ENCODE measurements around the gene TPRN. TPM values are rescaled to one million over a fixed set of nuclear protein-coding genes. Genes with fewer than 3 reads are reported as not detected.

Gene TPRN
- total RNA-seq, 2 experiments from 2014 or later: 5.7 to 6.6 TPM

DNA sequence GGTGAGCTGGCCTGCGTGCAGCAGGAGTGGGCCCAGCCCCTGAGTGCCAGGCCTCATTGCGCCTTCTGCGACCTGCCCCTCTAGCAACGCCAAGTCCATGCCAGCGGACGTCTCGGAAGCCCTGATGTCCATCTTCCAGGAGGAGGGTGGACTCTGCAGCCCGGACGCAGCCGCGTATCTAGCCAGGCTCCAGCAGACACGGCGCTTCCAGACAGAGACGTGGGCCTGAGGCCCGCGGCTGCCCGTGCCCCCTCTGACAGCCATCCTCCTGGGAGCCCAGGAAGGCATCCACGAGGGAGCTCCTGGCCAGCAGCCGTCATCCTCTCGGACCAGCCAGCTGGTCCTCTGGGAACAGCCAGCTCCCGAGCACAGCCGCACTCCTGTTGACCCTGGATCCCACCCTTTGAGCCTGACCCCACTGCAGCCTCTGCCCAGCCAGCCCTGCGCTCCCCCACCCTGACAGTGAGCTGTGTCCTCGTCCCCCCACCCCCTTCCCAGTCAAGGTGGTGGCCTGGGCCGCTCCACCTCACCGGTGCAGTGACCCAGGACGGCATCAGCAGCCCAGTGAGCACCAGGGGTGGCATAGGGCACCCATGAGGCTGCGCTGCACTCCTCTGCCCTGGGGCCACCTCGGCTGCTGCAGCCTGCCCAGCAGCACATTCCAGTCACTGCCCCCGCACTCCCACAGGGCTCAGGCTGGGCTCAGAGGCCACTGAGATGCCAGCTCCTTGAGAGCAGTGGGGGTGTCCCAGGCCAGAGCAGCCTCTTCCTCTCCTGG lies 15.8 kb upstream of the TPRN start:
- ATAC-seq: no peak
- Mint-ChIP-seq H3K27ac (no peak overlapping the region), H3K4me1 (ENCODE audit: low read depth) (peaks cover 2% of the 10 kb centered on the region), H3K4me3 (no peak overlapping the region), H3K9me3 (no peaks in the 10 kb centered on the region), H3K27me3 (no peaks in the 10 kb centered on the region), H3K36me3 (ENCODE audit: low read depth) (no peaks in the 10 kb centered on the region)
- DNase-seq: no peak
- intact Hi-C loops (cut with micrococcal nuclease): no loop called here
- TF ChIP-seq, protein P1, sequence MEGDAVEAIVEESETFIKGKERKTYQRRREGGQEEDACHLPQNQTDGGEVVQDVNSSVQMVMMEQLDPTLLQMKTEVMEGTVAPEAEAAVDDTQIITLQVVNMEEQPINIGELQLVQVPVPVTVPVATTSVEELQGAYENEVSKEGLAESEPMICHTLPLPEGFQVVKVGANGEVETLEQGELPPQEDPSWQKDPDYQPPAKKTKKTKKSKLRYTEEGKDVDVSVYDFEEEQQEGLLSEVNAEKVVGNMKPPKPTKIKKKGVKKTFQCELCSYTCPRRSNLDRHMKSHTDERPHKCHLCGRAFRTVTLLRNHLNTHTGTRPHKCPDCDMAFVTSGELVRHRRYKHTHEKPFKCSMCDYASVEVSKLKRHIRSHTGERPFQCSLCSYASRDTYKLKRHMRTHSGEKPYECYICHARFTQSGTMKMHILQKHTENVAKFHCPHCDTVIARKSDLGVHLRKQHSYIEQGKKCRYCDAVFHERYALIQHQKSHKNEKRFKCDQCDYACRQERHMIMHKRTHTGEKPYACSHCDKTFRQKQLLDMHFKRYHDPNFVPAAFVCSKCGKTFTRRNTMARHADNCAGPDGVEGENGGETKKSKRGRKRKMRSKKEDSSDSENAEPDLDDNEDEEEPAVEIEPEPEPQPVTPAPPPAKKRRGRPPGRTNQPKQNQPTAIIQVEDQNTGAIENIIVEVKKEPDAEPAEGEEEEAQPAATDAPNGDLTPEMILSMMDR (IDR thresholded peaks at IDR 0.05): no peak
- POLR2A ChIA-PET: interaction anchor here (0.7 to 7.1 kb wide), 3 partner anchors 11 to 87 kb away, joined by 3 to 44 read pairs (median 4); partner anchors contain the start of genes ANAPC2, NDOR1 and TMEM203
- CTCF ChIA-PET: interaction anchor here (0.8 to 1.3 kb wide), 2 partner anchors 8 to 20 kb away, joined by 3 read pairs; no protein-coding TSS in a partner anchor

DNA sequence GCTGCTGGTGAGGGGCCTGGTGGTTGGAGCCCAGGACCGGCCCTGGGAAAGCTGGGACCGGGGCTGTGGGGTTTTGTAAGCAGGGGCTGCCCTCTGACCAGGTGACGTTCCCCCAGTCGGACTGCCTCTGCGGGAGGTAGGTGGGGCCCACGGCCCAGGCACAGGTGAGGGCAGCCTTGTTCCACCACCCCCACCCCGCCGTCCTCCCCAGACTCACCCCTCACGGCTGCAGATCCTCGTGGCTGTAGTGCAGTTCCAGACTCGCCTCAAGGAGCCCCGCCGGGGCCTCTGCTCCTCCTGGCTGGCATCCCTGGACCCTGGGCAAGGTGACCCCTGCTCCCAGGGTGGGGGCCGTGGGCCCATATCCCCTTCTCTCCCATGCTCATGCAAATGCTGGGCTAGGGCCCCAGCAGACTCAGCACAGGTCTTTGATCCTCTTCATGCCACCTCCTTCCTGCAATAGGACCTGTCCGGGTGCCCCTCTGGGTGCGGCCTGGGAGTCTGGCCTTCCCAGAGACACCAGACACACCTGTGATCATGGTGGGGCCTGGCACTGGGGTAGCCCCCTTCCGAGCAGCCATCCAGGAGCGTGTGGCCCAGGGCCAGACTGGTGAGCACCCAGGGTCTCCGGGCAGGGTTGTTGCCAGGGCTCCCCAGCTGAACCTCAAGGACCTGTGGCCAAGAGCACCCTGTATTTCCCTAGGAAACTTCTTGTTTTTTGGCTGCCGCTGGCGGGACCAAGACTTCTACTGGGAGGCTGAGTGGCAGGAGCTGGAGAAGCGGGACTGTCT lies 14.8 kb upstream of the TPRN start:
- ChIA-PET CTCF (interaction anchor here (0.9 kb wide), 1 partner anchor 21 kb away, joined by 3 read pairs; no protein-coding TSS in a partner anchor), POLR2A (interaction anchor here (0.7 to 7.1 kb wide), 3 partner anchors 8 to 27 kb away, joined by 3 to 44 read pairs (median 6); partner anchors contain the start of genes ANAPC2, NDOR1 and TMEM203)
- no peak for DNase-seq
- no peak for ATAC-seq
- Mint-ChIP-seq H3K9me3 (no peaks in the 10 kb centered on the region), H3K27me3 (no peaks in the 10 kb centered on the region), H3K4me3 (no peak overlapping the region), H3K36me3 (ENCODE audit: low read depth) (no peaks in the 10 kb centered on the region), H3K27ac (no peak overlapping the region), H3K4me1 (ENCODE audit: low read depth) (no peaks in the 10 kb centered on the region)
- TF ChIP-seq, protein P1 (IDR thresholded peaks at IDR 0.05): no peak
- intact Hi-C loops (cut with micrococcal nuclease): no loop called here

GRCh38 chr9:137214620-137215019 lies 14.1 kb upstream of the TPRN start:
- Mint-ChIP-seq H3K9me3 (no peaks in the 10 kb centered on the region), H3K4me3 (no peak overlapping the region), H3K4me1 (ENCODE audit: low read depth) (no peaks in the 10 kb centered on the region), H3K36me3 (ENCODE audit: low read depth) (peaks cover 2% of the 10 kb centered on the region), H3K27ac (no peak overlapping the region), H3K27me3 (no peaks in the 10 kb centered on the region)
- POLR2A ChIA-PET: interaction anchor here (1.0 to 7.1 kb wide), 3 partner anchors 9 to 85 kb away, joined by 4 to 44 read pairs (median 6); partner anchors contain the start of genes NDOR1 and TMEM203
- TF ChIP-seq, protein P1 (IDR thresholded peaks at IDR 0.05): no peak
- intact Hi-C loops (cut with micrococcal nuclease): no loop called here
- DNase-seq (no peak), ATAC-seq (no peak)
- CTCF ChIA-PET: interaction anchor here (0.9 to 1.4 kb wide), 3 partner anchors 8 to 108 kb away, joined by 3 read pairs; no protein-coding TSS in a partner anchor

DNA sequence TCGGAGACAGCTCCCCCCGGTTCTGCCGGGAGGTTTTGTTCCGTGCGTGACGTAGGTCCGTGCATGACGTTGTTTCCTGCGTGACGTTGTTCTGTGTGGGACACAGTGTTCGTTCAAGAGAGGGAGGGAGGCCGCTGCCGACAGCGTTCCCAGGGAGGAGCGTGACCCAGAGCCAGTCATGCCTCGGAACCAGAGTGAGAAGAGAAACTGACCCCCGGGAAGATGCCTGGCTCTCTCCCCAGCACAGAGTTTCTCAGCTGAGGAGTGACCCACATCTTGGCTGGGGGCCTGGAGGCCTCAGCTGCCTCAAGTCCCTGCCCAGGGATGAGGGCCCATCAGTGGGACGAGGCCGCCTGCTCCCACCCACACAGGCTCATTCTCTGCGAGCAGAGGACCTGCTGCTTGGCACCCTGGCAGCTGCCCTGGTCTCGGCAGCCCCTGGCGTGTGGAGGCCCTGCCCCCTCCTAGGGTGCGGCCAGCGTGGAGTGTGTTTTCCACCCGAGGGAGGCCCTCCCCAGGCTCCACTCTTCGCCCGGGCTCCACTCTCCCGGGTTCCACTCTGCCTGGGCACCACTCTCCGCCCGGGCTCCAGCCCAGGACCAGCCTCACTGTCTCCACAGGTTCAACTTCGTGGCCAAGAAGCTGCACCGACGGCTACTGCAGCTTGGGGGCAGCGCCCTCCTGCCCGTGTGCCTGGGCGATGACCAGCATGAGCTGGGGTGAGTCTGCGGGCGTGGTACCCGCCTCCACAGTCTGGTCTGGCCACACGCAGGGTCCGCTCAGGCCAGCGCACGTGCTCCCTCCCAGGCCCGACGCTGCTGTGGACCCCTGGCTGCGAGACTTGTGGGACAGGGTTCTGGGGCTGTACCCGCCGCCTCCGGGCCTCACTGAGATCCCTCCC lies 12.9 kb upstream of the TPRN start:
- DNase-seq (no peak), ATAC-seq (no peak)
- peaks cover under 1% of the 10 kb centered on the region for H3K4me1 Mint-ChIP-seq (ENCODE audit: low read depth)
- no peak overlapping the region for H3K4me3 Mint-ChIP-seq
- H3K9me3 Mint-ChIP-seq: no peaks in the 10 kb centered on the region
- H3K27me3 Mint-ChIP-seq: no peaks in the 10 kb centered on the region
- TF ChIP-seq, protein P1 (IDR thresholded peaks at IDR 0.05): no peak
- intact Hi-C loops (cut with micrococcal nuclease): no loop called here
- ChIA-PET CTCF (interaction anchor here (1.0 to 1.4 kb wide), 2 partner anchors 9 to 107 kb away, joined by 3 read pairs; no protein-coding TSS in a partner anchor), POLR2A (interaction anchor here (1.7 kb wide), 1 partner anchor 11 kb away, joined by 6 read pairs; no protein-coding TSS in a partner anchor)
- H3K36me3 Mint-ChIP-seq (ENCODE audit: low read depth): peaks cover 9% of the 10 kb centered on the region
- no peak overlapping the region for H3K27ac Mint-ChIP-seq
